DOHH2 (cell line): Measurements from ENCODE around the gene FOXF2.

Source experiments
- EZH2phosphoT487 ChIP-seq: fragments of 200-600 bp; sonication (generic); IDR thresholded peaks from 2 replicates; pipeline ENCODE4 v1.6.1; 2017; ENCODE audit warnings: borderline replicate concordance, mild to moderate bottlenecking, antibody characterized with exemption, low read length, moderate library complexity, mixed read lengths
- TF ChIP-seq, protein P1 (sequence below): fragments of 200-600 bp; sonication (generic); IDR thresholded peaks from one replicate; pipeline ENCODE4 v1.5.1; 2014; ENCODE audit warnings: antibody characterized with exemption, mild to moderate bottlenecking, low read depth, low read length; ENCODE audit not compliant: poor library complexity, severe bottlenecking

DNA sequence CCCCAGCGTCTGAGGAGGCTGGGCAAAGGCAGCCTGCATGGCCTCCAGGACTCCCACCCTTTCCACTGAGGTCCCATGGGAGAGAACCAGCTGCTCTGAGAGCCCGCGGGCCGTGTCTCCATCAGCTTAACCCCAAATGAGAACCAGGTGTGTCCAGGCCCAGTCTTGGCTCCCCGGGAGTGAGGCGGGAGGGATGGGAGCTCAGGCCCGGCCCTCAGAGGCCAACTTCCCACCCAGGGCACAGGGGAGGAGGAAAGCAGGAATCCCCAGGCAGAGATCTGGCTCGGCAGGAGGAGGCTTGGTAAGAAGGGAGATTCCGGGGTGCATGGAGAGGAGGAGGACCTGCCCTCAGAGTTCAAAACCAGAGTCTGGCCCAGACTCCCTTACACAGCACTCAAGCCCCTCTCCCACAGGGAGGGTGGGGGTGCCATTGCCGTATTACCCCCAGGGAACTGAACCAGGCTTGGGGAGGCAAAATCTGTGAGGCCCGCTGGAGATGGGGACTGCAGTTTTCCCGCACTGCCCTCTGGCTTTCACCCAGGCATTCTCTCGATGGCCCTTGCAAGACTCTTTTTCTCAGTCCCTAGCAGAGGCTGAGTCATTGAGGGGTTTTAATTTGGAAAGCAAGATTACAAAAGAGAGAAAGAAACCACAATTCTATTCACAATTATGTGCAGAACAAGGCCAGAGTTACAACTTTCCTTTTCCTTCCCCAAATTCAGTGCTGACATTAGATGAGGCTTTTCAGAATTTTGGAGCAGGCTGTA is 17.1 kb downstream of the FOXF2 start:
- TF ChIP-seq, protein P1, sequence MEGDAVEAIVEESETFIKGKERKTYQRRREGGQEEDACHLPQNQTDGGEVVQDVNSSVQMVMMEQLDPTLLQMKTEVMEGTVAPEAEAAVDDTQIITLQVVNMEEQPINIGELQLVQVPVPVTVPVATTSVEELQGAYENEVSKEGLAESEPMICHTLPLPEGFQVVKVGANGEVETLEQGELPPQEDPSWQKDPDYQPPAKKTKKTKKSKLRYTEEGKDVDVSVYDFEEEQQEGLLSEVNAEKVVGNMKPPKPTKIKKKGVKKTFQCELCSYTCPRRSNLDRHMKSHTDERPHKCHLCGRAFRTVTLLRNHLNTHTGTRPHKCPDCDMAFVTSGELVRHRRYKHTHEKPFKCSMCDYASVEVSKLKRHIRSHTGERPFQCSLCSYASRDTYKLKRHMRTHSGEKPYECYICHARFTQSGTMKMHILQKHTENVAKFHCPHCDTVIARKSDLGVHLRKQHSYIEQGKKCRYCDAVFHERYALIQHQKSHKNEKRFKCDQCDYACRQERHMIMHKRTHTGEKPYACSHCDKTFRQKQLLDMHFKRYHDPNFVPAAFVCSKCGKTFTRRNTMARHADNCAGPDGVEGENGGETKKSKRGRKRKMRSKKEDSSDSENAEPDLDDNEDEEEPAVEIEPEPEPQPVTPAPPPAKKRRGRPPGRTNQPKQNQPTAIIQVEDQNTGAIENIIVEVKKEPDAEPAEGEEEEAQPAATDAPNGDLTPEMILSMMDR, result no peak
- no peak for TF ChIP-seq EZH2phosphoT487
